ENCODE data around the gene ERC1. TPM values are rescaled to one million over a fixed set of nuclear protein-coding genes. Genes with fewer than 3 reads are reported as not detected.

ERC1 gene
- total RNA-seq, 1 donor from 2014 or later: 42.6 TPM

- no peak overlapping the region for H3K27ac Mint-ChIP-seq
Measured at GRCh38 chr12:1497161-1497560, 506.1 kb downstream of the ERC1 start.

GRCh38 chr12:1498199-1498740, 507.2 kb downstream of the ERC1 start:
- Mint-ChIP-seq H3K9me3 (no peaks in the 10 kb centered on the region), H3K4me3 (ENCODE audit: low read depth) (no peak overlapping the region), H3K4me1 (ENCODE audit: low read depth) (no peaks in the 10 kb centered on the region), H3K27ac (no peak overlapping the region), H3K36me3 (ENCODE audit: low read depth) (no peaks in the 10 kb centered on the region), H3K27me3 (ENCODE audit: low read depth) (peaks cover 4% of the 10 kb centered on the region)
- intact Hi-C loops (cut with micrococcal nuclease): no loop called here
- DNase-seq (ENCODE audit: low spot score): no peak

More at GRCh38 chr12:1497161-1497560, 506.1 kb downstream of the ERC1 start:
- no peaks in the 10 kb centered on the region for H3K9me3 Mint-ChIP-seq
- no peaks in the 10 kb centered on the region for H3K4me1 Mint-ChIP-seq (ENCODE audit: low read depth)
- H3K36me3 Mint-ChIP-seq (ENCODE audit: low read depth): no peaks in the 10 kb centered on the region
- H3K27me3 Mint-ChIP-seq (ENCODE audit: low read depth): no peaks in the 10 kb centered on the region
- no peak overlapping the region for H3K4me3 Mint-ChIP-seq (ENCODE audit: low read depth)
- intact Hi-C loops (cut with micrococcal nuclease): no loop called here
- no peak for DNase-seq (ENCODE audit: low spot score)

- Mint-ChIP-seq H3K27me3 (ENCODE audit: low read depth) (peaks cover 11% of the 10 kb centered on the region), H3K36me3 (ENCODE audit: low read depth) (no peaks in the 10 kb centered on the region), H3K27ac (no peak overlapping the region), H3K9me3 (no peaks in the 10 kb centered on the region), H3K4me1 (ENCODE audit: low read depth) (peaks cover 3% of the 10 kb centered on the region), H3K4me3 (ENCODE audit: low read depth) (no peak overlapping the region)
- intact Hi-C loops (cut with micrococcal nuclease): no loop called here
- no peak for DNase-seq (ENCODE audit: low spot score)
Measured at GRCh38 chr12:1499351-1499750, 508.3 kb downstream of the ERC1 start.

- no peaks in the 10 kb centered on the region for H3K36me3 Mint-ChIP-seq (ENCODE audit: low read depth)
- H3K4me1 Mint-ChIP-seq (ENCODE audit: low read depth): peaks cover 8% of the 10 kb centered on the region
- no peaks in the 10 kb centered on the region for H3K9me3 Mint-ChIP-seq
- intact Hi-C loops (cut with micrococcal nuclease): no loop called here
- DNase-seq (ENCODE audit: low spot score): no peak
- H3K27me3 Mint-ChIP-seq (ENCODE audit: low read depth): peaks cover 17% of the 10 kb centered on the region
- no peak overlapping the region for H3K27ac Mint-ChIP-seq
- no peak overlapping the region for H3K4me3 Mint-ChIP-seq (ENCODE audit: low read depth)
Measured at GRCh38 chr12:1500095-1500801, 509.2 kb downstream of the ERC1 start.

GRCh38 chr12:1501001-1501400, 510.0 kb downstream of the ERC1 start:
- no peaks in the 10 kb centered on the region for H3K9me3 Mint-ChIP-seq

GRCh38 chr12:1501695-1502378, 510.8 kb downstream of the ERC1 start:
- Mint-ChIP-seq H3K4me3 (ENCODE audit: low read depth) (no peak overlapping the region), H3K9me3 (no peaks in the 10 kb centered on the region), H3K27me3 (ENCODE audit: low read depth) (peaks cover 30% of the 10 kb centered on the region), H3K36me3 (ENCODE audit: low read depth) (no peaks in the 10 kb centered on the region), H3K4me1 (ENCODE audit: low read depth) (peaks cover 8% of the 10 kb centered on the region), H3K27ac (no peak overlapping the region)
- intact Hi-C loops (cut with micrococcal nuclease): no loop called here
- DNase-seq (ENCODE audit: low spot score): no peak

More at GRCh38 chr12:1501001-1501400, 510.0 kb downstream of the ERC1 start:
- Mint-ChIP-seq H3K4me1 (ENCODE audit: low read depth) (peaks cover 8% of the 10 kb centered on the region), H3K27ac (no peak overlapping the region), H3K36me3 (ENCODE audit: low read depth) (no peaks in the 10 kb centered on the region), H3K27me3 (ENCODE audit: low read depth) (peaks cover 24% of the 10 kb centered on the region), H3K4me3 (ENCODE audit: low read depth) (no peak overlapping the region)
- no peak for DNase-seq (ENCODE audit: low spot score)
- intact Hi-C loops (cut with micrococcal nuclease): no loop called here

GRCh38 chr12:1502379-1502720, 511.3 kb downstream of the ERC1 start:
- Mint-ChIP-seq H3K36me3 (ENCODE audit: low read depth) (no peaks in the 10 kb centered on the region), H3K27me3 (ENCODE audit: low read depth) (peaks cover 30% of the 10 kb centered on the region), H3K4me3 (ENCODE audit: low read depth) (no peak overlapping the region), H3K27ac (no peak overlapping the region), H3K9me3 (no peaks in the 10 kb centered on the region), H3K4me1 (ENCODE audit: low read depth) (peaks cover 8% of the 10 kb centered on the region)
- intact Hi-C loops (cut with micrococcal nuclease): no loop called here
- DNase-seq (ENCODE audit: low spot score): no peak

- intact Hi-C loops (cut with micrococcal nuclease): no loop called here
- peaks cover 8% of the 10 kb centered on the region for H3K4me1 Mint-ChIP-seq (ENCODE audit: low read depth)
Measured at GRCh38 chr12:1502831-1503230, 511.8 kb downstream of the ERC1 start.

GRCh38 chr12:1503281-1503711, 512.3 kb downstream of the ERC1 start:
- Mint-ChIP-seq H3K36me3 (ENCODE audit: low read depth) (no peaks in the 10 kb centered on the region), H3K27me3 (ENCODE audit: low read depth) (peaks cover 30% of the 10 kb centered on the region), H3K4me3 (ENCODE audit: low read depth) (no peak overlapping the region), H3K9me3 (no peaks in the 10 kb centered on the region), H3K4me1 (ENCODE audit: low read depth) (peaks cover 8% of the 10 kb centered on the region), H3K27ac (no peak overlapping the region)
- intact Hi-C loops (cut with micrococcal nuclease): no loop called here
- no peak for DNase-seq (ENCODE audit: low spot score)

More at GRCh38 chr12:1502831-1503230, 511.8 kb downstream of the ERC1 start:
- peaks cover 30% of the 10 kb centered on the region for H3K27me3 Mint-ChIP-seq (ENCODE audit: low read depth)
- H3K4me3 Mint-ChIP-seq (ENCODE audit: low read depth): no peak overlapping the region
- no peak for DNase-seq (ENCODE audit: low spot score)
- H3K9me3 Mint-ChIP-seq: no peaks in the 10 kb centered on the region
- H3K36me3 Mint-ChIP-seq (ENCODE audit: low read depth): no peaks in the 10 kb centered on the region
- H3K27ac Mint-ChIP-seq: no peak overlapping the region

- H3K27me3 Mint-ChIP-seq (ENCODE audit: low read depth): peaks cover 30% of the 10 kb centered on the region
- no peaks in the 10 kb centered on the region for H3K36me3 Mint-ChIP-seq (ENCODE audit: low read depth)
- H3K4me1 Mint-ChIP-seq (ENCODE audit: low read depth): peaks cover 8% of the 10 kb centered on the region
- no peaks in the 10 kb centered on the region for H3K9me3 Mint-ChIP-seq
- peak overlapping the region; percentile 40 for H3K4me3 Mint-ChIP-seq (ENCODE audit: low read depth)
- DNase-seq (ENCODE audit: low spot score): no peak
- no peak overlapping the region for H3K27ac Mint-ChIP-seq
- intact Hi-C loops (cut with micrococcal nuclease): no loop called here
Measured at GRCh38 chr12:1504304-1504894, 513.4 kb downstream of the ERC1 start.

GRCh38 chr12:1504895-1505311, 513.9 kb downstream of the ERC1 start:
- intact Hi-C loops (cut with micrococcal nuclease): no loop called here
- DNase-seq (ENCODE audit: low spot score): no peak
- no peaks in the 10 kb centered on the region for H3K36me3 Mint-ChIP-seq (ENCODE audit: low read depth)
- H3K4me3 Mint-ChIP-seq (ENCODE audit: low read depth): peak overlapping the region; percentile 40
- H3K4me1 Mint-ChIP-seq (ENCODE audit: low read depth): peaks cover 8% of the 10 kb centered on the region
- no peak overlapping the region for H3K27ac Mint-ChIP-seq
- peaks cover 33% of the 10 kb centered on the region for H3K27me3 Mint-ChIP-seq (ENCODE audit: low read depth)
- no peaks in the 10 kb centered on the region for H3K9me3 Mint-ChIP-seq

GRCh38 chr12:1505576-1505975, 514.6 kb downstream of the ERC1 start:
- peaks cover 8% of the 10 kb centered on the region for H3K4me1 Mint-ChIP-seq (ENCODE audit: low read depth)
- no peak overlapping the region for H3K4me3 Mint-ChIP-seq (ENCODE audit: low read depth)
- intact Hi-C loops (cut with micrococcal nuclease): no loop called here
- H3K9me3 Mint-ChIP-seq: no peaks in the 10 kb centered on the region
- H3K36me3 Mint-ChIP-seq (ENCODE audit: low read depth): no peaks in the 10 kb centered on the region
- peaks cover 37% of the 10 kb centered on the region for H3K27me3 Mint-ChIP-seq (ENCODE audit: low read depth)
- no peak for DNase-seq (ENCODE audit: low spot score)
- no peak overlapping the region for H3K27ac Mint-ChIP-seq

GRCh38 chr12:1507308-1507707, 516.3 kb downstream of the ERC1 start:
- Mint-ChIP-seq H3K4me3 (ENCODE audit: low read depth) (no peak overlapping the region), H3K27ac (no peak overlapping the region), H3K36me3 (ENCODE audit: low read depth) (no peaks in the 10 kb centered on the region), H3K27me3 (ENCODE audit: low read depth) (peaks cover 46% of the 10 kb centered on the region), H3K9me3 (no peaks in the 10 kb centered on the region), H3K4me1 (ENCODE audit: low read depth) (peaks cover 12% of the 10 kb centered on the region)
- intact Hi-C loops (cut with micrococcal nuclease): no loop called here
- no peak for DNase-seq (ENCODE audit: low spot score)
